ENCODE measurements around the gene FBLN7.
A peak's percentile ranks its signal among the peaks of the same experiment; 100 is the strongest.

FBLN7 gene

DNA sequence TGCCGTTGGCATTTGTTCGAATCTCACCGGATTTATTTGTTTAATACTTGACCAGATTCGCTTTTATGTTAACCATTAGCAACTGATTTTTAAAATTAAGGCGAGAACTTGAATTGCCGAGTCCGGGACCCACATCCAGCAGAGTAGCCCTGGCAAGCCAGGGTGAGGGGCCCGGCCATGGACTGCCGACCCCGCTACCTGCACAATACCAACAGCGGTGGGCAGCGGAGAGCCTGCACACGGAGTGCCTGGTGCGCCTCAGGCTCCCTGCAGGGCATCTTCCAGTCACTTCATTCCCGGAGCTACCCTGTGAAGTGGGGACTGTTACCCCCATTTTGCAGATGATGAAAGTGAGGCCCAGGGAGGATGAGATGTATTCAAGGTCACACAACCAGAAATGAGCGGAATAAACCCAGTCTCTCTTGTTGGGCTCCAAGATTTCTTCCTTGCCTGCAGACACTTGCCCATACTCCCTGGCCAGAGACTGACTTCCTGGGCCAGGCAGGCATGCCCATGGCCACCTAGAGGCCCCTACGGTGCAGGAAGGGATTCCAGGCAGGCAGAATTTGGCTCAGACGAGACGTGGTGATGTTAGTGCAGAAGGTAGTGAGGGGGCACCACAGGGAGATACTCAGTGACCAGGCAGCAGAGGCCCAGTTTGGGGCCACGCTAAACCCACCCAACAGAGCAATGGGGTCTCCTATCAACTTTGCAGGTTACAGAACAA is 2.9 kb downstream of the FBLN7 start:
- DNase-seq (ENCODE audit: low read depth), result no peak

DNA sequence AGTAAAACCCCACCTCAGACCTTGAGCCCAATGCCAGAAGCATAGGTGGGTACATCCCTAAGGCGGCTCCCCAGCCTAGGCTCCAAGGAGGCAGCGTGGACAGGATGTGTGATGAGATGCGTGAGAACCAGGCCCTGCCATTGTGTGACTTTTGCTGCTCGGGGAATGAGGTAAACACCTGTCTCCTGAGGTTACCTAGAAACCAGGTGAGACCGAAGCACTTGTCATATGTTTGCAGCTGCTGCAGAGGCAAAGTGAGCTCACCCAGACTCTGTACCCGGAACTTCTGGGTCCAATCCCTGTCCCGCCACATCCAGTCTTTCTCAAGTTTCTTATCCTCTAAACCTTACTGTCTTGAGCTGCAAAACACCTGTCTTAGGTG is 3.4 kb downstream of the FBLN7 start:
- no peak for DNase-seq (ENCODE audit: low read depth)

DNA sequence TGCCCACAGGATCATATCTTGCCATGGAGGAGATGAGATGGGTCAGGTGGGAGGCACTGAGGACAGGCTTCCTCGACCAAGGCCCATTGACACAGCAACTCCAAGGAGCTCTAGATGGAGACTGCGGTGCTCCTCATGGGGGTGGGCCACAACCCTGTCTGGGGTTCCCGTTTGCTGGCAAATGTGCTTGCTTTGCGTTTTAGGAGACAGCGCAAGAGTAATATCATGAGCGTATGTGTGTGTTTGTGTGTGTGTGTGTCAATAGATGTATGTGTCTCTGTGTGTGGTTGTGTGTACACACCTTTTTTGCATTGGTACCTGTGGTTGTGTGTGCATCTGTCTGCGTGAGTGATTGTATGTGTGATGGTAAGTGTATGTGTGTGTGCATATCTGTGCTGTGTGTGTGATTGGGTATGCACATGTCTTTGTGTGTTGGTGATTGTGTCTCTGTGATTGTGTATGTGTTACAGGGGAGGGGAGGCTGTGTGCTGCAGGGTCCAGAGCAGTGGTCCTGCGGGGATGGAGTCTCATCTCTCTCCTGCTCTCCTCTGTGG is 4.4 kb downstream of the FBLN7 start:
- no peak for DNase-seq (ENCODE audit: low read depth)

DNA sequence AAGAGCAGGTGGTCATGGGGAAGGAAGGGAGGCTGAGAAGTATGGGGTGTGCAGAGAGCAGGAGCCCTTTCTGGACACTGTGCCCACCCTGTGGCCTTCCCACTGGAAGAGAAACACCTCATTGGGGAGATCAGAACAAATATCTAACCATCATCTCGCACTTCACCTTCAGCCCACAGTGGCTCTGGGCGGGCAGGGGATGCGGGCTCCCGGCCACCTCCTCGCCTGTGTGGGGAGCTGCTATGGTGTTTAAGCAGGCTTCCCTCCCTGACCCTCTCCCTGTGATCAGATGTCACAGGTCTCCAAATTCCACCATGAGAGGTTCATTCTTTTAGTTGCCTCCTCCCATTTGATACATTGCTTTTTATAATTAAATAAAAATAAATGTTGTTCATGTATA is 5.0 kb downstream of the FBLN7 start:
- no peak for DNase-seq (ENCODE audit: low read depth)

DNA sequence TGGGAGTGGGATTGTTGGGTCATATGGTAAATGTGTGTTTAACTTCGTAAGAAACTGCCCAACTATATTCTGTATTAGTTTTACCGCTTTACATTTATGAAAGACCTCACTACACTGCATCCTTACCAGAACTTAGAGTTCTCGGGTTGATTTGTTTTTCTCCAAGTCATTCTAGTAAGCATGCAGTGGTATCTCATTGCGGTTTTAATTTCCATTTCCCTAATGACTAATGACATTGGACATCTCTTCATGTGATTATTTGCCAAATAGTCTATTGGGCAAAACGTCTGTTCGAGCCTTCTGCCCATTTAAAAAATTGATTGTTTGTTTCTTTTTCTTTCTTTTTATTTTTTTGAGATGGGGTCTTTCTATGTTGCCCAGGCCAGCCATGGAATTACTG is 6.8 kb downstream of the FBLN7 start:
- DNase-seq (ENCODE audit: low read depth), result no peak

DNA sequence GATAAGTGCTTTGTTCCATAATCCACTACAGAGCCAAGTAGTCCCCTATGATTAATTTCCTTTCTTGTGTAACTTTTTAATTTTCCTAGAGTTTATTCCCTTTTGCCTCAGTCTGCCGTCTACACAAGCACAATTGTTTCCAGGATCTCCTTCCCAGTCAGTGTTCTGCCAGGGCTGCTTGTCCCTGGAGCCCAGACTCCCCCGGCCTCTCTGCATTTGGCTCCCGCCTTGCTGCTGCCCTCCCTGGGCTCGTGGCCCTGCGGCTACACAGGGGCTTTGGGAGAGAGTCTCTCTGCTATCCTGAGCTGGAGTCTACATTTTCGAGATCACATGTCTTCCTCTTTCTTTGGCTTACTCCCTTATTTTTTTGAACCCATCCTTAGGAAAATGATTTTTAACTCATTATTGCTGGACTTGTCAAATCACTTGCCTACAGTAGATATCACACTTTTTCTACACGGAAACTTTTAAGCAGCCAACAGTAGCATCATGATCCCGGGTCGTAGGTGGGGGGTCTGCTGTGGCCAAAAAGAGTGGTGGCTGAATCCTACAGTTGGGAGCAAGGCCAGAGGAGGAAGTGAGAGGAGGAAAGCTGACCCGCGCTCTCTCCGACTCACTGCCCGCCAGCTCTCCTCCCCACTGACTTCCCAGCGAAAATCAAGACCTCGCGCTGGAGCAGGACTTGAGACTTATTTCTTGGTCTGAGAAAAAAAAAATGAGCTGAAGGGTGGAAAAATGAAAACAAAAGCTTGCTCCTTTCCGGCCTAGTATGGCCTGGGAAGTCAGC is 9.4 kb downstream of the FBLN7 start:
- DNase-seq (ENCODE audit: low read depth), result no peak

DNA sequence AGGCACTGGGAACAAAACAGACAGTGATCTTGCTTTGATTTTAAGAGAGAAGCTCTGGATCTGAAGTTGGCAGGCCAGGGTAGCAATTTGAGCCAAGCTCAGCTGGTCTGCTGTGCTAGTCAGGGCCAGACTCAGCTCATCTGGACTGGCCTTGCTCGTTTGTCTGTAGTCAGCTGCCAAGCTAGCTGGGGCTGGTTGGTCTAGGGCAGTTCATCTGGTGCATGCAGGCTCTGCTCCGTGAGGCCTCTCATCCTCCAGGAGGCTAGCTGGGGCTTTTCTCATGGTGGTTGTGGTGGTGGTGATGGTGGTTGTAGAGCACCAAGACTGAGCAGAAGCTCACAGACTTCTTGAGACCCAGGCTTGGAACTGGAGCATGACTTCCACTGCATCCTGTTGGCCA is 10.3 kb downstream of the FBLN7 start:
- DNase-seq (ENCODE audit: low read depth), result no peak

DNA sequence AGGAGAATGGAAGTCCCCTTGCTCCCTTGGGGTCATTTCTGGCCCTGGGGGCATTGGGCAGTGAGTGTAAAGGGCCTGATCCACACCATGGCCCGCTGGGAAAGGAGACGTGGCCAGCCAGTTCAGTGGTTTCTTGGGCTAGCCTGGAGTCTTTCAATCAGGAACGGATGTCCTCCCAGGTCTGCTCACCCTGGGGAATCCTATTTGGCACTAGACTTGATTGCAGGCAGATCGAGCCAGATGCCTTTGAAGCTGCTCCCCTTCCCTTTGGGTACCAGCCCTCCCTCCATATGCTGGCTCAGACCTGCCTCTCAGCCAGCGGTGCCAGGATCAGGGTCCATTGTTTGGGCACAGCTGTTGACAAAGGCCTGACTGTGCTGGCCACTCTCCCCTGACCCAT is 11.0 kb downstream of the FBLN7 start:
- no peak for DNase-seq (ENCODE audit: low read depth)

DNA sequence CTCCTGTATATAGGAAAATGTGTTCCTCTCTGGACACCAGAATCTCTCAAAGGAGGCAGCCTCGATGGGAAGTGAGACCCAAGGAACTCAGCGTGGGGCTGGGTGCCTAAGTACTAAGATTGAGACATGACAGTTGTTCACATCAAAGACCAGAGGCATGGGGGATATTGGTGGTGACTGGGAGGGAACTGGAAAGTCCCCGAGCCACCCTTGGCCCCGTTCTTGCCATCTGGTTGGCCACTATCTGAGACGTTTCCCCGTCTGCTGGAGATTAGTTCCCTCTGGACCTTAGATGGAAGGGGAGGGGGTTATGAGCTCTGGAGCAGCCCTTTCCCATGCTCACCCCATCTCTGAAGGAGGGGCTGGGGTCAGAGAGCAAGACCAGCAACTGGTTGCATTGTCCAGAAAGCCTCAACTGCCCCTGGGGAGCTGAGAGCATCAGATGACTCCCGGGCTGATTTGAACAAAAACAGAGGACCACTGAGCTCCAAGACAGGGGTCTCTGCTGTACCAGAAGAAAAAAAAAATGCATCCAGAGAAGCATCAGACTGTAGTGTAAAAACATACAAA is 11.8 kb downstream of the FBLN7 start:
- no peak for DNase-seq (ENCODE audit: low read depth)

DNA sequence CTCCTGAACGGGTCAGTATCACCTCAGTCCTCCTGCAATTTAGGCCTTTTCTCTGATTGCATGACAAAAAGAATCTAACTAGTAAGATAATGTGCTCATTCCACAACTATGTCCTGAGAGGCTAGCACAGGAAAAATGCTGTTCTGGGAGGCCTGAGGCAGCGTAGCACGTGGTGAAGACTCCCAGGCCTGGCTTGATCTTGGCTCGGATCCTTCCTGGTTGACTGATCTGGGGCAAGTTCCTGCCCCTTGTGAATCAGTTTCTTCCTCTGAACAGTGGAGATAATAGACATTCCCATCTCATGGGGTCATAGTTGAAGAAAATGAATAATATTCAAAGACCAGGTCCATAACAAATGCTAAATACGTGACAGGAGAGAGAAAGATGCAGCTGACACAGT is 12.3 kb downstream of the FBLN7 start:
- no peak for DNase-seq (ENCODE audit: low read depth)

DNA sequence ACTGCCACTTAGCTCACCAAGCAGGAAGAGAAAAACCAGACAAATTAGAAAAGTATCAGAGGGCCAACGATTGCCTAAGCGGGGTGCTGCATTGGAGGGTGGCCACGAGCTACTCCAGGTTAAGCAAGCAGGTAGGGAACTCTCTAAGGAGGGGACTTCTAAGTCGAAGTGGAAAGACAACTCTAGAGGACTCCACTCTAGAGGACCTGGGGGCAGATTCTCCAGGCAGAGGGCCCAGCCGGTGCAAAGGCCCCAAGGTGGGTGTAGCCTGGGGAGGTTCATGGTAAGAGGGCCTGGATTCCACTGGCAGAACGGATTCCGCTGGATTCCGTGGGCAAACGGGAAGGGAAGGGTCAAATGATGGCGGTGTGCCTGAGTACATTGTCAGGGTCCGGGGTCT is 12.7 kb downstream of the FBLN7 start:
- no peak for DNase-seq (ENCODE audit: low read depth)

DNA sequence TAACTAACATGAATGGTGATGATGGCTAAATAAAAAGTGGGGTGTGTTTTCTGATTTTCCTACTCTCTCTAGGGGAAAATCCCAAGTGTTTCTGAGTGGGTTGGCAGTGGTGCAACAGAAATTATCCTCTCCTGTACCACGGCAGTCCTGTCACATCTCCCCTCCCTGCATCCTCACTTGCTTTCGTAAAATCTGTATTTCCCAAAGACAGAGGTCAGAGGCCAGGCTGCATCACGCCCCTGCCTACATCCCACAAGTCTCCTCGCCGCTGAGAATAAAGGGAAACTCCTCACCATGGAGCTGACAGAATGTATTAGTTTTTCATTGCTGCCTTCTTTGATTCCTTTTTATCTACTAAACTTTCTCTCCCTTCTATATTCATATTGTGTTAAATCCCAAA is 13.1 kb downstream of the FBLN7 start:
- DNase-seq (ENCODE audit: low read depth), result no peak

DNA sequence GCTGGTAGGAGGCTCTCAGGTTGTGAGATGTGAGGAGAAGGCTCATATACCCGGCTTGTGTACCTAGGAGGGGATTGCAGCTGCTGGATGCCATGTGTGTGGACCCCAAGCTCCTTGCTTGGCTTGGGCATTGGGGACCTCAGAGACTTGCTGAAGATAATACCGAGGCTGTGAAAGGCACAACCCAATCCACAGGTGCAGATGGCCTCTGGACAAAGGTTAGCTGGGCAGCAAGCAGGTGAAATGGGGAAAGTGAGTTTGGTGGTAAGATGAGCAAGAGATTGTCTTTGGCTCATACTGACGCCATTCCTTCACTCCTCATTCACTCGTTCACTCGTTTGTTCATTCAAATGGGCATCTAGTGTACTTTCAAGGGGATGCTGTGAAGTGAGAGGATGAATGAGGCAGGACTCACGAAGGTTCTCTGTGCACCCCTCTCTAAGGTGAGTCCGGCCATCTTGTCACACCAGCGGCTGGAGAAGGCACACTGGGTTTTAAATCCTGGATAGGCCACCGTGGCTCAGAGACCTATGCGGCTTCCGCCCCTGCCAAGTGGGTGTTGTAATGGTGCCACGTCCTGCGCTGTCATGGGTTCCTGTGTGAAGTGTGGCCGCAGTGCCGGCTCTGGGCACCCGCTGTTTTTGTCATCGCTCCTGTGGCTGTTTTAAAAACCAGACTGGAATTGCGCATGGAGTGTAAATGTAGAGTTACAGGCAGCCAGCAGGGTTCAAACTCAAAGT is 13.7 kb downstream of the FBLN7 start:
- DNase-seq (ENCODE audit: low read depth), result no peak

DNA sequence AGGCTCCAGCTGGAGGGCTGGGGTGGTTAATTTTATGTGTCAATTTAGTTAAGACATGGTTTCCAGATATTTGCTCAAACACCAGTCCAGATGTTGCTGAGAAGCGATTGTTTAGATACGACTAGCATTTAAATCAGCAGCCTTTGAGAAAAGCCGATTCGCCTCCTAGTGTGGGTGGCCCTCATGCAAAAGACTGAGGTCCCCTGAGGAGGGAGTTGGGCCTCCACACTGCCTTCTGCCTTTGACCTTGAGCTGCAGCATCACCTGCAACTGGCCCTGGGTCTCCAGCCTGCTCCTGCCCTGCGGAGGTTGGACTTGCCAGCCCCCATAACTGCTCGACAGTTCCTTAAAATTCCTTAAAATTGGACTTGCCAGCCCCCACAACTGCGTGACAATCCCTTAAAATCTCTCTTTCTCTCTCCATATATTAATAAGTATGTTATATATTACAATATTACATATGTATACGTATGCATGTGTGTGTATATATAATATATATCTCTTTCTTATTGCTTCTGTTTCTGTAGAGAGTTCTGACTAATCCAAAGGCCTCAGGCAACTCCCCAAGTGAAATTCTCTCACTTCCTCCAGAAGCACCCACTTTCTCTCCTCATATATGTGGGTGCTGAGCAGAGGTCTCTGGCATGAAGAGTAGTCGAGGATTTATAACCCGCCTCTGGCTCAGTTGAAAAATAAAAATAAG is 14.4 kb downstream of the FBLN7 start:
- no peak for DNase-seq (ENCODE audit: low read depth)

DNA sequence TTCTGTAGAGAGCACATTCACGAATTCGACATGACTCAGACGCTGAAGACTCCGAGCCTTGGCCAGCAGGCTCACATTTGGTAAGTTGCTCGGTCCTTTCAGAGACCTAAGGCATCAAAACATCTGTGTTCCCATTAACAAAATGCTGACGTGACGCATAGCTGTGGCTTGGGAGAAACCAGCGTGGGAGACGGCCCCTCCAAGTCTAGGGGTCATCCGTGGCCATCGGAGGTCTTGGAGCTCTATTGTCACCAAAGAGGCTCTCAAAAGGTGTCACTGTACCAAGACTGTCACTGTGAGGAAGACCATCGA is 14.9 kb downstream of the FBLN7 start:
- DNase-seq (ENCODE audit: low read depth), result no peak

DNA sequence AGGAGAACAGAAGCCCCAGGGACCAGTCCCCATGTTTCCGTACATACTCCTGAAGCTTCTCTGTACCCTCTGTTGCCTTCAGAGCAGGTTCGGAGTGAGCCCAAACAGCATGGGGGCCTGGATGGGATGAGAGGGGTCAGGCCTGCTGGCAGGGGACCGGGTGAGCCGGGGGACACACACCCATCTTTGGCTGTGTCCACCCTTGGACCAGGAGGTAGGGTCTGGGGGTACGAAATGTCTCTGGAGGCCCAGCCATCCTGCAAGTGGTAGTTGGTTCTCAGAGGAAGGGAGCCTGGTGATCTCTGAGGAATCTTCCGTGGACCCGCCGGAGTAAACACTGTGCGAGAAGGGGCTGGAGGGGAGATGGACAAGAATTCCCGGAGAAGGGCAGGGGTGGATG is 15.3 kb downstream of the FBLN7 start:
- DNase-seq (ENCODE audit: low read depth), result no peak

DNA sequence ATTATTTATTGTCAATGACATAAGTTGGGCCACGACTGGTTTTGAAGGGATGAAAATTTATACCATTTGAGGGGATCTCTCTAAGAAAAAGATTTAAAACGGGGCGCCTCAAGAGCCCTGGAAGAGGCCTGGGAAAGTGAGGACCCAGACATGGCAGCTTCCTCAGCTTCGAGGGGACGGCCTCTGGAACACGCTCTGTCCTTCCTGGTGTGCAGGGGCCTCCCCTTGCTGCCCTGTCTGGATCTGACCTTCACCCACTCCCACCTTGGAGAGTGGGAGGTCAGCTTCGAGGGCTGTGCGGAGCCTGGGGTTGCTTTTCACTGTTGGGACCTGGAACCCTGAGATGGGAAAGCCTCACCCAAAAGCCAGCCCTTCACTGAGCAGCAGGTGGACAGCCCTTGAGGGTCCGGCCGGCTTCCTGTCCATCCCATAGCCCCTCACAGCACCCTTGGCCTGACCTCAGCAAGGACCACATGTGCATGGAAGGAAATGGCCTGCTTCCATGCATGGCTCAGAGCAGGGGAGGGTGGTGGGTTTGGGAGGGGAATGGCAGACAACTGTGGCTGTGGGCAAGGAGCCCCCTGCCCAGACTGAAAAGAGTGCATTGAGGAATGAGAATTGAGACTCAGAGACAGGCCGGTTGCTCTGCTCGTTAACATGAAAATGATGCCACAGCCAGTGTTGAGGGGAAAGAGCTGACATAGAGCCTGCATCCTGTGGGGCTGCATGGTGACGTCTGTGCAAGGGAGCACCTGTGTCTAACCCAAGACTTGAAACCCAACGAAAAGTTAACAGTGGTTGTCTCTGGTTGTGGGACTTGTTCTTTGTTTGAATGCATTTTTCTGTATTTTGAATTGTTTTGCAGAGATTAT is 16.3 kb downstream of the FBLN7 start:
- no peak for DNase-seq (ENCODE audit: low read depth)

DNA sequence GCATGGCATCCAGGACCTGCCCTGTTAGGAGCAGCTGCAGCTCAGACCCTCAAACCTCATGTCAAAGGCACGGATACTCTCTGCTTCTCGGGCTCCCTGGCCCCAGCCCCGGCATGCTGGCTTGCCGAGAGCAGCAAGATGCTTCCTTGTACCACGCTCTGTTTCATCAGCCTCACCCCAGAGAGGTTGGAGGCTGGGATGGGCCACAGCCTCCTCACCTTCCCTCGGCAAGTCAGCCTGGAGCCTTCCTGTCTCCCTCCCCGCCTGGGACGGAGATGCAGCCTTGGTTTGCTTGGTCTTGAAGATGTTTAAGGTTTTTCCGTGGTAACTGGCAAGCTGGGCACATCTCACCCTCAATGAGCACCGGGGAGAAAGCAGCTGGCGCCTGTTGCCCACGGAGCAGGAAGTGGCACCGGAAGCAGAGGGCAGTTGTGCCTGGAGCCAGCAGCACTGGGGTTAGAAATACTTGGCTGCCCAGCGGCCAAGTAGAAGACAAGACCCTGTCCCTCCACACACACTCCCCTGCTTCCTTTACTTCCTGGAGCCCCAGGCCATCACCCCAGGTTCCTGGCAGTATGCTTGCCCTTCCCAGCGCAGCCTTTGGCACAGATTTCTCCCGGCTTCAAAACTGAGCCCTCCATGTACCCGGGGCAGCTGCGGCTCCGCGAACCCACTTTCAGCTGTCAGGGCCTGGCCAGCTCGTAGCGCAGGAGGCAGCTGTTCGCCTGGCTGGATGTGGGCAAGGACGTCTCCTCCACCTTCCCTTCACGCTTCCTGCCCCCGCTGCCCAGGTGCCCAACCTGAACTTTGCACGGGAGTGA is 17.4 kb downstream of the FBLN7 start:
- DNase-seq (ENCODE audit: low read depth), result peak; percentile 13

DNA sequence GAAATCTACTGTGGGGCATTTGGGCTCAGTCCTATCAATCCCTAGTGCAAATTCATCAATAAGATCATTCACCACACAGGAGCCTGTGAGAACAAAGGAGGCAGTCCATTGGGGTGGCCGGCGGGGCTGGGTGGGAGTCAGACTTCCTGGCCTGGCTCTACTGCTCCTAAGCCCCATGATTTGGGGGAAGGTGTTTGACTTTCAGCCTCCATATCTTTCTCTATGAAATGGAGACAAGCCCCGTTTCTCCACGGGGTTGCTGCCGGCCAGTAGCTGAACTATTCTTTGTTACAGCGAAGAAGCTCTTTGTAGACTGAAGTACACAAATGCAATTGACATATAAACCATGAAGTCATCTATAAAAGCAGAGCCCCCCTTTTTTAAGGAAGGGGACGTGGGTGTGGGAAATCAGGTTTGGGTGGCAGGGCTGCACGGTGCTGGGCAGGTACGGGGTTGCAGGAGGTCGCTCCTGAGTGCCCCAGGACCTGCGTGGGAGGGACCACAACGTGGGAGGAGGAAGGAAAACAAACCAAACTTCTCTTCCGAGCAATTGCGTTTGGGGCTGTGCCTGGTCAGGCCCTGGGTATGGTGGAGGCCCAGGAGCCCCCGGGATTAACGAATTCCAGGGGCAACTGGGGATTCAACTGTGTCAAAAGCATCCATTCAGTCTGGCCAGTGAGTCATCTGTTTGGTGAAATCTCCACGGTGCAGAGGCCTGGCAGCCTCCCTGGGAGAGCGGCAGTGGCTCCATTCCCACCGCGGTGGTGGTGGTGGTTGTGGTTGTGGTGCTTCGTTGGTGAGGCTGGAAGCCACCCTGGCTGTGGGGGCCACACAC is 18.2 kb downstream of the FBLN7 start:
- peak; percentile 22 for DNase-seq (ENCODE audit: low read depth)
